ENCODE measurements around the gene AGRN.
"Not testable (repeated sequence)": the region's sequence is repeated elsewhere in the genome, so short reads cannot be mapped to it uniquely, and the experiment has no call there.

The AGRN gene

GRCh38 chr1:998995-999724 lies 20.8 kb upstream of the AGRN start:
- H3K4me1 ChIP-seq (ENCODE audit: control insufficient read depth, insufficient read depth, low read length) = peaks cover 28% of the 10 kb centered on the region
- H3K36me3 ChIP-seq (ENCODE audit: control insufficient read depth, insufficient read depth, low read length) = no peaks in the 10 kb centered on the region
- no peaks in the 10 kb centered on the region for H3K9me3 ChIP-seq (ENCODE audit: control insufficient read depth, low read length)
- no peak overlapping the region for H3K4me3 ChIP-seq (ENCODE audit: low read length)
- H3K27me3 ChIP-seq (ENCODE audit: control insufficient read depth, insufficient read depth, low read length) = peaks cover 67% of the 10 kb centered on the region
- H3K9ac ChIP-seq (ENCODE audit: low read length) = no peak overlapping the region

DNA sequence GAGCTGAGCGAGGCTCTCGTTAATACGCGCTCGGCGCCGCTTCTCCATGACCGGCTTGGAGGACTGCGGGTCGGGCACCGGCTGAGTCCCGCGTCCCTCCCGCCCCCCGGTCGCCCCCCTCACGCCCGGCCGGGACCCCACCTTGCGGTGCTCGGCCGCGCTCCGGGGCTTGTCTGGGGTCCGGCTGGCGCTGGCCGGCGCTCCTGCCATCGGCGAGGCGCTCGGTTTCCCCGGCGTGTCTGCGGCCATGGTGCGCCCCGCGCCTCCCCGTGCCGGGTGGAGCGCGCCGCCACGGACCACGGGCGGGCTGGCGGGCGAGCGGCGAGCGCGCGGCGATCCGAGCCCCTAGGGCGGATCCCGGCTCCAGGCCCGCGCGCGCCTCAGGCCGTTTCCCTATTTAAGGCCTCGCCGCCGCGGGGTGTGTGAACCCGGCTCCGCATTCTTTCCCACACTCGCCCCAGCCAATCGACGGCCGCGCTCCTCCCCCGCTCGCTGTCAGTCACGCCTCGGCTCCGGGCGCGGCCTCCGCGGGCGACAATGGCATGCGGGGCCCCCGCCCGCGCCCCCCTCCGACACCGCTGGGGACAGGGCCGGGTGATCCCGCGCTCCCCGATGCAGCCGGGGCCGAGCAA lies 20.1 kb upstream of the AGRN start, which contains the start of gene HES4:
Gene HES4 (minus strand): TSS at position 373 of the 632 bp plus-strand sequence. CDS start 124 bp downstream, at position 249.
- H3K27me3 ChIP-seq (ENCODE audit: control insufficient read depth, insufficient read depth, low read length) = peaks cover 73% of the 10 kb centered on the region
- H3K36me3 ChIP-seq (ENCODE audit: control insufficient read depth, insufficient read depth, low read length) = no peaks in the 10 kb centered on the region
- H3K9me3 ChIP-seq (ENCODE audit: control insufficient read depth, low read length) = no peaks in the 10 kb centered on the region
- peak within 1 kb of the TSS; percentile 51 for H3K9ac ChIP-seq (ENCODE audit: low read length)
- no peak within 1 kb of the TSS for H3K4me3 ChIP-seq (ENCODE audit: low read length)
- peaks cover 33% of the 10 kb centered on the region for H3K4me1 ChIP-seq (ENCODE audit: control insufficient read depth, insufficient read depth, low read length)

- Histone ChIP-seq H3K4me1 (ENCODE audit: control insufficient read depth, insufficient read depth, low read length) (peaks cover 39% of the 10 kb centered on the region), H3K9ac (ENCODE audit: low read length) (peak overlapping the region; percentile 51), H3K36me3 (ENCODE audit: control insufficient read depth, insufficient read depth, low read length) (no peaks in the 10 kb centered on the region), H3K4me3 (ENCODE audit: low read length) (no peak overlapping the region), H3K27me3 (ENCODE audit: control insufficient read depth, insufficient read depth, low read length) (peaks cover 79% of the 10 kb centered on the region), H3K9me3 (ENCODE audit: control insufficient read depth, low read length) (no peaks in the 10 kb centered on the region)
Observed at GRCh38 chr1:1000357-1001056, 19.4 kb upstream of the AGRN start.

DNA sequence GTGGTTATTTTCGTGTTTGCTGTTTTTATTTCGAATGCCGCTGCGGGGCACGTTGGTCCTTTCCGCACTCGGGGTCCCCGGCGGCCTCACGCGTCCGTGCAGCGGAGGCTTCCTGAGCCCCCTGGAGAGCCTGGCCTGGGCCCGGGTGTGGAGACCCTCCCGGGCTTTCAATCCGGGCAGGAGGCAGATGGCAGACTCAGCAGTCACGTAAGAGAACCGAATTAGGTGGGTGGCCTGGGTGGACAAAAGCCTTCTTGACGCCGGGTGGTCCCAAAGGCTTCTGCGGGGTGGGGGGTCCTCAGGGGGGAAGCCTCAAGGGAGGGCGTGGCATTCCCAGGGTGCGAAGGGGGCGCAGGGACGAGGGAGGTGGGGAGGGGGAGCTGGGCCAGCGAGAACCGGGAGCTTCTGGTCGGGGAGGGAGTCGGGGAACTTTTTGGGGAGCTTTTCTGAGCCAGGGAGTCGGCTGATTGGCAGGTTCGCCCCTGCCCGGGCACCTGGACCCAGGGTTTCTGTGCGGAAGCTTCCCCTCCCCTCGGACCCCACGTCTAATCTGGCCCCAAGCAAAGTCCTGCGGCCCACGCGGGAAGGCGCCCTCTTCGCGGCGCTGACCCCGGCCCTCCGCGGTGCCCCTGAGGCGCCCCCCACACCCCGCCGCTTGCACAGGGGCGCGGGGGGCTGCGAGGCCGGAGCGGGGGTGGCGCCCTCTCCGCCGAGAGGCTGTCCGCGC lies 18.7 kb upstream of the AGRN start:
- Histone ChIP-seq H3K9me3 (ENCODE audit: control insufficient read depth, low read length) (no peaks in the 10 kb centered on the region), H3K4me1 (ENCODE audit: control insufficient read depth, insufficient read depth, low read length) (peaks cover 46% of the 10 kb centered on the region), H3K27me3 (ENCODE audit: control insufficient read depth, insufficient read depth, low read length) (peaks cover 74% of the 10 kb centered on the region), H3K4me3 (ENCODE audit: low read length) (no peak overlapping the region), H3K36me3 (ENCODE audit: control insufficient read depth, insufficient read depth, low read length) (no peaks in the 10 kb centered on the region), H3K9ac (ENCODE audit: low read length) (peak overlapping the region; percentile 34)

DNA sequence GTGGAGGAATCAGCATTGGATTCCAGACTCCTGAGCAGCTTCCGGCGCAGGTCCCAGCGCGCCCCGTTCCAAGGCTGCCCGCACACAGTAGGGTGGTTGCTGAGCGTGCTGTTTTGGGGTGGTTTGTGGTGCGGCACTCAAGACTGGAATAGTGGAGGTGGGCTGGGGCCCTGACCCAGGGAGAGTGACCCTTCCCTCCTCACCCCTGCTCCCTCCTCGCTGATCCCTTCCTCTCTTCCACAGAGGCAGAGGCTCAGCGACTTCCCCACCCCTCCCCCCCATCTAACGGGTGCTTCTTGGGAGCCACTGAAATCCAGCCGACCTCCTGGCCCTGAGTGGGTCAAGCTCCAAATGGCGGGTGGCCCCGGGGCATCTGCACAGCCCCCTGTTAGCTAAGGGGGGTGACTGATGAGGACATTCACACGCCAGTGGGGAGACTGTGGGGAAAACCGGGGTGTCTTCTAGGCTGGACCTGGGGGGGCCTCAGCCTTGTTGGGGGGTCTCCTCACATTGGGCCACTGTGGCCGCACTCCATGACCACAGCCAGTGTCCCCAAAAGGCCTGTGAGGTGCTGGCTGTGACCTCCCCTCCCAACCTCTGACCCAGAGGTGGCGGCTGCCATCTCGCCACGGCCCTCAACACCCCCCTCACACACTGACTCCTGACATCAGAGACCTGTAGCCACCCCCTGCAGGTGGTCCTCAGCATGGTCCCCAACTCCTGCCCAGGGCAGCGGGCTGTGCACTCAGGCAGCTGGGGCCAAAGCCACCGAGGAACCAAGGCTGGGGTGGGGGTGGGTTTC lies 16.1 kb upstream of the AGRN start:
- peaks cover 51% of the 10 kb centered on the region for H3K4me1 ChIP-seq (ENCODE audit: control insufficient read depth, insufficient read depth, low read length)
- no peak overlapping the region for H3K4me3 ChIP-seq (ENCODE audit: low read length)
- no peaks in the 10 kb centered on the region for H3K36me3 ChIP-seq (ENCODE audit: control insufficient read depth, insufficient read depth, low read length)
- H3K9ac ChIP-seq (ENCODE audit: low read length) = no peak overlapping the region
- H3K9me3 ChIP-seq (ENCODE audit: control insufficient read depth, low read length) = no peaks in the 10 kb centered on the region
- H3K27me3 ChIP-seq (ENCODE audit: control insufficient read depth, insufficient read depth, low read length) = peaks cover 54% of the 10 kb centered on the region

DNA sequence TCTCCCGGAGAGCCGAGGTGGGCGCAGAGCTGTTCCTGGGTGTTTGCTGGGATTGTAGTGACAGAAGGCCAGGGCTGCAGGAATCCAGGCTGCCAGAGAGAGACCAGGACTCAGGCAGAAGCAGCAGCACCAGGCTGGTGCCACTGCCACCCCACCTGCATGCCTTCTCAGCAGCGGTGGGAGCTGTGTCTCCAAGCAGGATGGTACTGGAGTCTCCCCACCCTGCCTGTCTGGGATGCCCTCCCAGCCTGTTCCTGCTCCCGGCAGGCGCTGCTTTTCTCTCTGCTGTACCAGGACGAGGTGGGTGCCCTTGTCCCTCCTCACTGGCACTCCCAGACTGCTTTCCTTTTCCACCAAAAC lies 15.5 kb upstream of the AGRN start:
- Histone ChIP-seq H3K27me3 (ENCODE audit: control insufficient read depth, insufficient read depth, low read length) (peaks cover 48% of the 10 kb centered on the region), H3K9ac (ENCODE audit: low read length) (no peak overlapping the region), H3K4me1 (ENCODE audit: control insufficient read depth, insufficient read depth, low read length) (peaks cover 47% of the 10 kb centered on the region), H3K36me3 (ENCODE audit: control insufficient read depth, insufficient read depth, low read length) (no peaks in the 10 kb centered on the region), H3K9me3 (ENCODE audit: control insufficient read depth, low read length) (no peaks in the 10 kb centered on the region), H3K4me3 (ENCODE audit: low read length) (no peak overlapping the region)

GRCh38 chr1:1004780-1005697 lies 14.9 kb upstream of the AGRN start:
- no peak overlapping the region for H3K9ac ChIP-seq (ENCODE audit: low read length)
- peaks cover 46% of the 10 kb centered on the region for H3K4me1 ChIP-seq (ENCODE audit: control insufficient read depth, insufficient read depth, low read length)
- peak overlapping the region; percentile 28 for H3K4me3 ChIP-seq (ENCODE audit: low read length)
- H3K36me3 ChIP-seq (ENCODE audit: control insufficient read depth, insufficient read depth, low read length) = no peaks in the 10 kb centered on the region
- H3K27me3 ChIP-seq (ENCODE audit: control insufficient read depth, insufficient read depth, low read length) = peaks cover 44% of the 10 kb centered on the region
- H3K9me3 ChIP-seq (ENCODE audit: control insufficient read depth, low read length) = no peaks in the 10 kb centered on the region

- Histone ChIP-seq H3K4me1 (ENCODE audit: control insufficient read depth, insufficient read depth, low read length) (peaks cover 39% of the 10 kb centered on the region), H3K36me3 (ENCODE audit: control insufficient read depth, insufficient read depth, low read length) (no peaks in the 10 kb centered on the region), H3K4me3 (ENCODE audit: low read length) (no peak overlapping the region), H3K9me3 (ENCODE audit: control insufficient read depth, low read length) (no peaks in the 10 kb centered on the region), H3K27me3 (ENCODE audit: control insufficient read depth, insufficient read depth, low read length) (peaks cover 37% of the 10 kb centered on the region), H3K9ac (ENCODE audit: low read length) (peak overlapping the region; percentile 28)
Observed at GRCh38 chr1:1005774-1006304, 14.1 kb upstream of the AGRN start.

GRCh38 chr1:1006305-1007159 lies 13.4 kb upstream of the AGRN start:
- H3K27me3 ChIP-seq (ENCODE audit: control insufficient read depth, insufficient read depth, low read length) = peaks cover 30% of the 10 kb centered on the region
- no peaks in the 10 kb centered on the region for H3K36me3 ChIP-seq (ENCODE audit: control insufficient read depth, insufficient read depth, low read length)
- no peak overlapping the region for H3K4me3 ChIP-seq (ENCODE audit: low read length)
- H3K9me3 ChIP-seq (ENCODE audit: control insufficient read depth, low read length) = no peaks in the 10 kb centered on the region
- H3K4me1 ChIP-seq (ENCODE audit: control insufficient read depth, insufficient read depth, low read length) = peaks cover 33% of the 10 kb centered on the region
- H3K9ac ChIP-seq (ENCODE audit: low read length) = peak overlapping the region; percentile 28

GRCh38 chr1:1010131-1010530 lies 9.8 kb upstream of the AGRN start:
- not testable (repeated sequence) for H3K9me3 ChIP-seq (ENCODE audit: control insufficient read depth, low read length); H3K36me3 ChIP-seq (ENCODE audit: control insufficient read depth, insufficient read depth, low read length); H3K9ac ChIP-seq (ENCODE audit: low read length); H3K4me3 ChIP-seq (ENCODE audit: low read length); H3K27me3 ChIP-seq (ENCODE audit: control insufficient read depth, insufficient read depth, low read length)
- H3K4me1 ChIP-seq (ENCODE audit: control insufficient read depth, insufficient read depth, low read length) = peaks cover 36% of the 10 kb centered on the region

Measured in mucosa of stomach (tissue), 1 donor.